Measurements from ENCODE around the gene RALGPS1. TPM values are rescaled to one million over a fixed set of nuclear protein-coding genes. Genes with fewer than 3 reads are reported as not detected.

RALGPS1 gene
- total RNA-seq, 2 experiments from 2014 or later = 1.9 to 2.2 TPM

DNA sequence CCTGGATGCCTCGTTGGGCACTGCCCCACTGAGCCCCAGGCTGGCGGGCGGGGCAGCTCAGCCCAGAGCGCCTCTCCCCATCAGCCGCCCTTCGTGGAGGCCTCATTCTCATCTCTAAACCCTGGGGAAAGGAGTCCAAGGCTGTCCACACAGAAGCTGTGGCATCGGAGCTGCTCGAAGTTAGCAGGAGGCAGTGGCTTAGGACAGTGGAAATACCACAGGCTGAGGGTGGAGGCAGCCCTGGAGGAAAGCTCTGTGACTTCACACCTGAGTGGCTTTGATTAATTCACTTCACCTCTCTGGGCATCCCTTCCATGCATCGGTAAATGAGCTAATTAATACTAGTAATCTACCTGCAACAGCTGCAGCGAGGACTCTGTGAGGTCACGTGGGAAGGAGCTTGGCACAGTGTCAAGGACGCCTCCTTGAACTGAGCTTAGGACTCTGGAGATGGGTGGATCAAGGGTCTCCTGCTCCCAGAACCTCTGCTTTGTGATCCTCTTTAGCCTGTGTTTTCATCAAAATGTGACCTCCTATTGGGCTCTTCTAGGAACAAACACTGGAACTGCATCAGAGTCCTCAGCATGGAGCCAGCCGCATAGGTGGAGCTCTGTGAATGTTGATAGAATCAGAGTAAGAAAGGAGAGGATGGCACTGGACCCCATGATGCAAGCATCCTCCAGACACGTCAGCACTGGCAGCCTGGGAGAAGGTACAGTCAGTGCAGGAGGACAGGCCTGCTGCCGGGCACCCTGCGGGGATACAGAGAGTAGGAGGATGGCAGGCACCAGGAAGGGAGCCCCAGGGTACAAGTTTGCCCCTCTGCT is 208.7 kb downstream of the RALGPS1 start:
- Mint-ChIP-seq H3K27ac (no peak overlapping the region), H3K36me3 (ENCODE audit: low read depth) (no peaks in the 10 kb centered on the region), H3K4me1 (ENCODE audit: low read depth) (no peaks in the 10 kb centered on the region), H3K27me3 (peaks cover 23% of the 10 kb centered on the region), H3K9me3 (no peaks in the 10 kb centered on the region), H3K4me3 (no peak overlapping the region)
- ChIA-PET CTCF (interaction anchor here (0.8 to 1.8 kb wide), 3 partner anchors 16 to 158 kb away, joined by 3 to 6 read pairs (median 4); no protein-coding TSS in a partner anchor), POLR2A (no interaction called here)
- DNase-seq = no peak
- no peak for ATAC-seq
- TF ChIP-seq, protein P1, sequence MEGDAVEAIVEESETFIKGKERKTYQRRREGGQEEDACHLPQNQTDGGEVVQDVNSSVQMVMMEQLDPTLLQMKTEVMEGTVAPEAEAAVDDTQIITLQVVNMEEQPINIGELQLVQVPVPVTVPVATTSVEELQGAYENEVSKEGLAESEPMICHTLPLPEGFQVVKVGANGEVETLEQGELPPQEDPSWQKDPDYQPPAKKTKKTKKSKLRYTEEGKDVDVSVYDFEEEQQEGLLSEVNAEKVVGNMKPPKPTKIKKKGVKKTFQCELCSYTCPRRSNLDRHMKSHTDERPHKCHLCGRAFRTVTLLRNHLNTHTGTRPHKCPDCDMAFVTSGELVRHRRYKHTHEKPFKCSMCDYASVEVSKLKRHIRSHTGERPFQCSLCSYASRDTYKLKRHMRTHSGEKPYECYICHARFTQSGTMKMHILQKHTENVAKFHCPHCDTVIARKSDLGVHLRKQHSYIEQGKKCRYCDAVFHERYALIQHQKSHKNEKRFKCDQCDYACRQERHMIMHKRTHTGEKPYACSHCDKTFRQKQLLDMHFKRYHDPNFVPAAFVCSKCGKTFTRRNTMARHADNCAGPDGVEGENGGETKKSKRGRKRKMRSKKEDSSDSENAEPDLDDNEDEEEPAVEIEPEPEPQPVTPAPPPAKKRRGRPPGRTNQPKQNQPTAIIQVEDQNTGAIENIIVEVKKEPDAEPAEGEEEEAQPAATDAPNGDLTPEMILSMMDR (IDR thresholded peaks at IDR 0.05) = no peak
- intact Hi-C loops (cut with micrococcal nuclease) = no loop called here

DNA sequence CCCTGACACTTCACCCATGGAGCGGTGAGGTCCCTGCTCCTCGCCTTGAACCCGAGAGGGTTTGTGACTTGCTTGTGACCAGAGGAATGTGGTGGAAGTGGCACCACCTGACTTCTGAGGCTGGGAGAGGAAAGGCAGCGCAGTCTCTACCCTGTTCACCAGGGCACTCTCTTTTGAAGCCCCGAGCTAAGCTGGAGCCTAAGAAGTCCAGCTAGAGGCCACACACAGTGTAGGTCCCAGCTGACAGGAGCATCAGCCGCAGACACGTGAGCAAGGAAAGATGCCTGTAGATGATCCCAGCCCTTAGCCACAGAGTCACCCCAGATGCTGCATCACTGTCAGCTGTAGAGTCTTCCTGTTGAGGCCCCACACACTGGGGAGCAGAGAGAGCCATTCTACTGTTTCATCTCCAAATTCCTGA is 209.5 kb downstream of the RALGPS1 start:
- Mint-ChIP-seq H3K27ac (no peak overlapping the region), H3K36me3 (ENCODE audit: low read depth) (no peaks in the 10 kb centered on the region), H3K9me3 (no peaks in the 10 kb centered on the region), H3K27me3 (peaks cover 23% of the 10 kb centered on the region), H3K4me1 (ENCODE audit: low read depth) (no peaks in the 10 kb centered on the region), H3K4me3 (no peak overlapping the region)
- CTCF ChIA-PET = interaction anchor here (1.4 kb wide), 1 partner anchor 74 kb away, joined by 4 read pairs; no protein-coding TSS in a partner anchor
- ATAC-seq (no peak), DNase-seq (no peak)
- POLR2A ChIA-PET = no interaction called here
- TF ChIP-seq, protein P1 (IDR thresholded peaks at IDR 0.05) = no peak
- intact Hi-C loops (cut with micrococcal nuclease) = no loop called here

DNA sequence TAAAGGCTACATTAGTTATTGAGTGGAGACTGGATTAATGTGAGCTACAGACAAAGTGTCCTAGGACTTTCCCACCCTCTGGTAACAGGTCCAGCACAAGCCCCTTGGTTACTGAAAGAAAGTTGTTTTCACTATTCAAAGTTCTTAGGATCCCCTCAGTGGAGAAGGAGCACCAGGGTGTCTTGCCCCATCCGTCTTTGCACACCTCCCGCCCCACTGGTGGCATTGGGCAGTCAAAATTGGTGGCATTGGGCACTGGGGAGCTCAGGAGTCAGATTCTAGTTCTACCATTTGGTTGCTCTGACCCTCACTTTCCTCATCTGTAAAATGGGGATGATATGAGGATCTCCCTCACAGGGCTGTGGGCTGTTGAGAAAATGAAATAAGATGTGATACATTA is 210.2 kb downstream of the RALGPS1 start:
- H3K4me1 Mint-ChIP-seq (ENCODE audit: low read depth) = no peaks in the 10 kb centered on the region
- peaks cover 23% of the 10 kb centered on the region for H3K27me3 Mint-ChIP-seq
- H3K9me3 Mint-ChIP-seq = no peaks in the 10 kb centered on the region
- no peak overlapping the region for H3K27ac Mint-ChIP-seq
- intact Hi-C loops (cut with micrococcal nuclease) = no loop called here
- no peak overlapping the region for H3K4me3 Mint-ChIP-seq
- no peaks in the 10 kb centered on the region for H3K36me3 Mint-ChIP-seq (ENCODE audit: low read depth)
- TF ChIP-seq, protein P1 (IDR thresholded peaks at IDR 0.05) = no peak
- no peak for DNase-seq
- no peak for ATAC-seq
- ChIA-PET POLR2A (no interaction called here), CTCF (no interaction called here)

DNA sequence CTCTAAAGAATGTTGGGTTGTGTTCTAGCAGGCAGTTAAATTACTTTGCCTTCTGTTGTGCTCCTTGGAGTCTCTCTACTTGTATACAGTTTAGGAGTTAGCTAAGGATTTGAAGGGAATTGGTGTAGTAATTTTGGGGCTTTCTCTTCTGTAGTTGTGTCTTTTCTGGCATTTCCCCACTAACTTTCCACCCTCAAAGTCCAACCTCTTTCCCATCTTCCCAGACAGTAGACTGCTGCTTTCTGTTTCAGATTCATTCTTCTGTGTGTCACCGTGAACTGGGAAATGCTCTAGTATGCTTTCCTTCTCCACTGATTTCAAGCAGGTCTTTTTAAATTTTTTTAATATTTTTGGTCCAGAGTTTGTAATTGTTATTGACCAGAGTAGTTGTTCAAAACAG is 212.4 kb downstream of the RALGPS1 start:
- ChIA-PET CTCF (no interaction called here), POLR2A (no interaction called here)
- H3K27me3 Mint-ChIP-seq = peaks cover 9% of the 10 kb centered on the region
- no peaks in the 10 kb centered on the region for H3K36me3 Mint-ChIP-seq (ENCODE audit: low read depth)
- no peaks in the 10 kb centered on the region for H3K9me3 Mint-ChIP-seq
- no peak overlapping the region for H3K4me3 Mint-ChIP-seq
- H3K27ac Mint-ChIP-seq = no peak overlapping the region
- DNase-seq = no peak
- intact Hi-C loops (cut with micrococcal nuclease) = no loop called here
- no peak for ATAC-seq
- TF ChIP-seq, protein P1 (IDR thresholded peaks at IDR 0.05) = no peak
- no peaks in the 10 kb centered on the region for H3K4me1 Mint-ChIP-seq (ENCODE audit: low read depth)

DNA sequence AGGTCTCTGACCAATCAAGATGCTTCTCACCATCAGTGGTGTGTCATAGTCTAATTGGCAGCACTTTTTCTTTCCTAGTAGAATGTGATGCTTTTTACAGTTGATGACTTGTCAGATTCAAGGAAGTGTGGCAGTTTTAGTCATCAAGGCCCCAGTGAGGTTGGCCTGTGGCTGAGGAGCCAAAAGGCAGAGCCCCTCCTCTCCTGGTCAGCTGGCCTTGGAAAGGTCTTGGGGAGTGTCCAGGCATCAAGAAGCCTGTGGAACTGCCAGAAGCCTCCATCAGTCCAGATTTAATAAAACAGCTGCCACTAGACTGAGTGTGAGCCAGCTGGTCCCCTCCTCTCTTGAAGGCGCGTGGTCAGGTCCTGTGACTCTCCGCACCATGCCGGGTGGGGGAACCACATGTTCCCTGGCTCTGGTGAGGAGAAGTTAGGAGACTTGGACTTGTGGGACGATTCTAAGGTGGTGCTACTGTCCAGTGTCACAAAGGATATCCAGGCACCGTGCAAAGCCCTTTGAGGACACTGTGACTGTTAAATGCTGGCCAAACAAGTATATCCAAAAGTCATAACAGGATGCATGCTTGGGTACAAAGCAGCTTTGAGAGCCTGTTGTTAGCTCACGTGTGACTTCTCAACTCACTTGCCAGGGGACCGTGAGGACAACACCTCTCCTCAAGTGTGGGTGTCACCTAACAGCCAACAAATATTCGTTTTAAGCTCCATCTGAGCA is 213.9 kb downstream of the RALGPS1 start:
- intact Hi-C loops (cut with micrococcal nuclease) = no loop called here
- TF ChIP-seq, protein P1 (IDR thresholded peaks at IDR 0.05) = no peak
- DNase-seq (no peak), ATAC-seq (no peak)
- H3K27me3 Mint-ChIP-seq = peaks cover 2% of the 10 kb centered on the region
- ChIA-PET POLR2A (interaction anchor here (1.9 kb wide), 1 partner anchor 14 kb away, joined by 4 read pairs; no protein-coding TSS in a partner anchor), CTCF (interaction anchor here (1.6 kb wide), 1 partner anchor 51 kb away, joined by 3 read pairs; no protein-coding TSS in a partner anchor)
- H3K27ac Mint-ChIP-seq = no peak overlapping the region
- H3K4me3 Mint-ChIP-seq = no peak overlapping the region
- H3K4me1 Mint-ChIP-seq (ENCODE audit: low read depth) = no peaks in the 10 kb centered on the region
- H3K36me3 Mint-ChIP-seq (ENCODE audit: low read depth) = no peaks in the 10 kb centered on the region
- H3K9me3 Mint-ChIP-seq = no peaks in the 10 kb centered on the region
